ENCODE measurements around the gene GALNT6. TPM values are rescaled to one million over a fixed set of nuclear protein-coding genes. Genes with fewer than 3 reads are reported as not detected.

Gene GALNT6
- total RNA-seq, 1 experiment from 2014 or later = 27.6 TPM

DNA sequence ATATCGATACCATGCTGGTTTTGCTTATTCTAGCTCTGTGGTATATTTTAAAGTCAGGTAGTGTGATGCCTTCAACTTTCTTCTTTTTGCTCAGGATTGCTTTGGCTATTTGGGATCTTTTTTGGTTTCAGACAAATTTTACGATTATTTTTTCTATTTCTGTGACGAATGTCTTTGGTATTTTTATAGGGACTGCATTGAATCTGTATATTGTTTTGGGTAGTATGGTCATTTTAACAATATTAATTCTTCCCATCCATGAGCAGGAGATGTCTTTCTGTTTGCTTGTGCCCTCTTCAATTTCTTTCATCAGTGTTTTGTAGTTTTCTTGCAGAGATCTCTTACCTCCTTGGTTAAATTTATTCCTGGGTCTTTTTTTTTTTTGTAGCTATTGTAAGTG is 22.6 kb upstream of the GALNT6 start:
- no TSS peak for BruUV-seq (replicated peaks)
- no peak overlapping the region for H3K27ac Mint-ChIP-seq (ENCODE audit: low read depth, unreplicated experiment)
- CTCF ChIA-PET = interaction anchor here (0.6 kb wide), 1 partner anchor 410 kb away, joined by 3 read pairs; no protein-coding TSS in a partner anchor

DNA sequence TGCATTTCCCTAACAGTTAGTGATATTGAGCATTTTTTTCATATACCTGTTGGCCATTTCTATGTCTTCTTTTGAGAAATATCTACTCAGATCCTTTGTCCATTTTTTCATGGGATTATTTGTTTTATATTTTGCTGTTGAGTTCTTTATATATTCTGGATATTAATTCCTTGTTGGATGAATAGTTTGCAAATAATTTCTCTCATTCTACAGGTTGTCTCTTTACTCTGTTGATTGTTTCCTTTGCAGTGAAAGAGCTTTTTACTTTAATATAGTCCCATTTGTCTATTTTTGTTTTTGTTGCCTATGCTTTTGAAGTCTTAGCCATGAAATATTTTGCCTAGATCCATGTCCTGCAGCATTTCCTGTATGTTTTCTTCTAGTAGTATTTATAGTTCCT is 21.9 kb upstream of the GALNT6 start:
- Mint-ChIP-seq H3K4me3 (ENCODE audit: unreplicated experiment) (no peak overlapping the region), H3K9me3 (ENCODE audit: unreplicated experiment) (no peaks in the 10 kb centered on the region), H3K27ac (ENCODE audit: low read depth, unreplicated experiment) (no peak overlapping the region), H3K4me1 (ENCODE audit: insufficient read depth, unreplicated experiment) (no peaks in the 10 kb centered on the region), H3K36me3 (ENCODE audit: insufficient read depth, unreplicated experiment) (no peaks in the 10 kb centered on the region), H3K27me3 (ENCODE audit: insufficient read depth, unreplicated experiment) (no peaks in the 10 kb centered on the region)
- intact Hi-C loops (cut with micrococcal nuclease) = no loop called here
- POLR2A ChIA-PET = interaction anchor here (2.0 kb wide), 1 partner anchor 42 kb away, joined by 5 read pairs; no protein-coding TSS in a partner anchor
- CTCF ChIA-PET = no interaction called here
- TF ChIP-seq, protein P1, sequence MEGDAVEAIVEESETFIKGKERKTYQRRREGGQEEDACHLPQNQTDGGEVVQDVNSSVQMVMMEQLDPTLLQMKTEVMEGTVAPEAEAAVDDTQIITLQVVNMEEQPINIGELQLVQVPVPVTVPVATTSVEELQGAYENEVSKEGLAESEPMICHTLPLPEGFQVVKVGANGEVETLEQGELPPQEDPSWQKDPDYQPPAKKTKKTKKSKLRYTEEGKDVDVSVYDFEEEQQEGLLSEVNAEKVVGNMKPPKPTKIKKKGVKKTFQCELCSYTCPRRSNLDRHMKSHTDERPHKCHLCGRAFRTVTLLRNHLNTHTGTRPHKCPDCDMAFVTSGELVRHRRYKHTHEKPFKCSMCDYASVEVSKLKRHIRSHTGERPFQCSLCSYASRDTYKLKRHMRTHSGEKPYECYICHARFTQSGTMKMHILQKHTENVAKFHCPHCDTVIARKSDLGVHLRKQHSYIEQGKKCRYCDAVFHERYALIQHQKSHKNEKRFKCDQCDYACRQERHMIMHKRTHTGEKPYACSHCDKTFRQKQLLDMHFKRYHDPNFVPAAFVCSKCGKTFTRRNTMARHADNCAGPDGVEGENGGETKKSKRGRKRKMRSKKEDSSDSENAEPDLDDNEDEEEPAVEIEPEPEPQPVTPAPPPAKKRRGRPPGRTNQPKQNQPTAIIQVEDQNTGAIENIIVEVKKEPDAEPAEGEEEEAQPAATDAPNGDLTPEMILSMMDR (IDR thresholded peaks at IDR 0.05; ENCODE audit: unreplicated experiment) = no peak
- DNase-seq (ENCODE audit: unreplicated experiment) = no peak
- BruUV-seq (replicated peaks) = no TSS peak

More for the DNA sequence above, 22.6 kb upstream of the GALNT6 start:
- Mint-ChIP-seq H3K27me3 (ENCODE audit: insufficient read depth, unreplicated experiment) (no peaks in the 10 kb centered on the region), H3K4me1 (ENCODE audit: insufficient read depth, unreplicated experiment) (no peaks in the 10 kb centered on the region), H3K36me3 (ENCODE audit: insufficient read depth, unreplicated experiment) (no peaks in the 10 kb centered on the region), H3K4me3 (ENCODE audit: unreplicated experiment) (no peak overlapping the region), H3K9me3 (ENCODE audit: unreplicated experiment) (no peaks in the 10 kb centered on the region)
- POLR2A ChIA-PET = interaction anchor here (2.0 kb wide), 1 partner anchor 42 kb away, joined by 5 read pairs; no protein-coding TSS in a partner anchor
- TF ChIP-seq, protein P1 (IDR thresholded peaks at IDR 0.05; ENCODE audit: unreplicated experiment) = no peak
- DNase-seq (ENCODE audit: unreplicated experiment) = no peak
- intact Hi-C loops (cut with micrococcal nuclease) = no loop called here

DNA sequence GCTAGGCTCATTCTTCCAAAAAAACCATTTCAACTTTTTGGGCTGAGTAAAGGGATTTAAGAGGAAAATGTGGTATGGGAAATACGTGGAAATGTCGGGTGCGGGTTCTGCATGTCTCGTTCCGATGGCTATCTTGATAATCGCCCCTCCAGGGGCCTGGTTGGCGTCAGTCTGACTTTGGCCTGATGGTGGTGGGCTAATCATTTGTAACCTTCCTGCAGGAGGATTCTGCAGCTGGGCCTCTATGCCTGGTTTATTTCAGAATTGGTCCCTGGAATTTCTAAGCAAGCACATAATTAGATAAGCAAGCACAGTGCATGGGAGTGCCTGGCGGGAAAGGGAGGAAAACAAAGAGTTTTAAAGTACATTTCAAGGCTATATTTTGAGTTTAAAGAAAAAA is 18.6 kb upstream of the GALNT6 start:
- H3K27ac Mint-ChIP-seq (ENCODE audit: low read depth, unreplicated experiment) = no peak overlapping the region

DNA sequence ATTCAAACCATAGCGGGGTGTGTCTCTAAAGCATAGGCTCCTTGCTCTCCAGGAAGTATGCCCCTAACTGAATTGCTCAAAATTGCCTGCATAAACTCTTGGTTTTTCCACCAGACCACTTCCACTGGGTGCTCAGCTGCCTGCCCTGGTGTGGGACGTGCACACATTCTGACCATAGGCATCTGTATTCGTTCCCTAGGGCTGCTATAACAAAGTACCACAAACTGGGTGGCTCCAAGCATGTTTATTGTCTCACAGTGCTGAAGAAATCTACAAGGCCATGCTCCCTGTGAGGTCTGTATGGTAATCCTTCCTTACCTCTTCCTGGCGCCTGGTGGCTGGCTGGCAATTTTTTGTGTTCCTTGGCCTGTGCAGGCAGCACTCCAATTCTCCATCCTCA is 16.4 kb upstream of the GALNT6 start:
- no peaks in the 10 kb centered on the region for H3K4me1 Mint-ChIP-seq (ENCODE audit: insufficient read depth, unreplicated experiment)
- TF ChIP-seq, protein P1 (IDR thresholded peaks at IDR 0.05; ENCODE audit: unreplicated experiment) = no peak
- no peak for DNase-seq (ENCODE audit: unreplicated experiment)
- BruUV-seq (replicated peaks) = no TSS peak
- no peaks in the 10 kb centered on the region for H3K36me3 Mint-ChIP-seq (ENCODE audit: insufficient read depth, unreplicated experiment)
- intact Hi-C loops (cut with micrococcal nuclease) = no loop called here
- ChIA-PET POLR2A (interaction anchor here (0.6 kb wide), 1 partner anchor 111 kb away, joined by 3 read pairs; no protein-coding TSS in a partner anchor), CTCF (interaction anchor here (0.7 kb wide), 1 partner anchor 36 kb away, joined by 3 read pairs; no protein-coding TSS in a partner anchor)
- no peaks in the 10 kb centered on the region for H3K9me3 Mint-ChIP-seq (ENCODE audit: unreplicated experiment)
- no peak overlapping the region for H3K27ac Mint-ChIP-seq (ENCODE audit: low read depth, unreplicated experiment)
- no peaks in the 10 kb centered on the region for H3K27me3 Mint-ChIP-seq (ENCODE audit: insufficient read depth, unreplicated experiment)
- H3K4me3 Mint-ChIP-seq (ENCODE audit: unreplicated experiment) = no peak overlapping the region

More for the DNA sequence above, 18.6 kb upstream of the GALNT6 start:
- no peak for DNase-seq (ENCODE audit: unreplicated experiment)
- no peaks in the 10 kb centered on the region for H3K27me3 Mint-ChIP-seq (ENCODE audit: insufficient read depth, unreplicated experiment)
- CTCF ChIA-PET = interaction anchor here (1.3 kb wide), 1 partner anchor 11 kb away, joined by 3 read pairs; no protein-coding TSS in a partner anchor
- TF ChIP-seq, protein P1 (IDR thresholded peaks at IDR 0.05; ENCODE audit: unreplicated experiment) = no peak
- no peaks in the 10 kb centered on the region for H3K36me3 Mint-ChIP-seq (ENCODE audit: insufficient read depth, unreplicated experiment)
- no peak overlapping the region for H3K4me3 Mint-ChIP-seq (ENCODE audit: unreplicated experiment)
- POLR2A ChIA-PET = interaction anchor here (0.5 to 0.6 kb wide), 2 partner anchors 15 to 404 kb away, joined by 3 to 4 read pairs; no protein-coding TSS in a partner anchor
- intact Hi-C loops (cut with micrococcal nuclease) = no loop called here
- H3K4me1 Mint-ChIP-seq (ENCODE audit: insufficient read depth, unreplicated experiment) = no peaks in the 10 kb centered on the region
- H3K9me3 Mint-ChIP-seq (ENCODE audit: unreplicated experiment) = no peaks in the 10 kb centered on the region
- BruUV-seq (replicated peaks) = no TSS peak
